Measurements from ENCODE around the gene C2CD4B. TPM values are rescaled to one million over a fixed set of nuclear protein-coding genes. Genes with fewer than 3 reads are reported as not detected.

Gene C2CD4B
- total RNA-seq, 4 donors from 2014 or later, result 1.2 to 6.7 (median 2.5) TPM

- Histone ChIP-seq H3K27me3 (no peaks in the 10 kb centered on the region), H3K9me3 (no peaks in the 10 kb centered on the region), H3K4me3 (replicated peaks in 1 of 3) (no peak overlapping the region), H3K27ac (no peak overlapping the region), H3K36me3 (no peaks in the 10 kb centered on the region), H3K4me1 (no peaks in the 10 kb centered on the region)
- WGBS, 2 donors, result 85 to 86% methylated on average over 4 of the region's 4 CpGs
- intact Hi-C loops (cut with DNase I), result no loop called here
- TF ChIP-seq POLR2A (IDR thresholded peaks at IDR 0.05) (no peak), CTCF (IDR thresholded peaks at IDR 0.05) (no peak)
- DNase-seq, result no peak
These were observed 11.9 kb downstream of the C2CD4B start for GRCh38 chr15:62153228-62153627.

- Histone ChIP-seq H3K9me3 (no peaks in the 10 kb centered on the region), H3K27me3 (no peaks in the 10 kb centered on the region), H3K27ac (no peak overlapping the region), H3K4me3 (replicated peaks in 1 of 3) (no peak overlapping the region), H3K36me3 (no peaks in the 10 kb centered on the region), H3K4me1 (no peaks in the 10 kb centered on the region)
- no peak for DNase-seq
- no peak for TF ChIP-seq POLR2A (IDR thresholded peaks at IDR 0.05)
- no peak for TF ChIP-seq CTCF (IDR thresholded peaks at IDR 0.05)
- intact Hi-C loops (cut with DNase I), result no loop called here
These were observed 14.6 kb downstream of the C2CD4B start for GRCh38 chr15:62150445-62150844.

GRCh38 chr15:62149729-62150128 lies 15.4 kb downstream of the C2CD4B start:
- 94 to 96% methylated on average over 6 of the region's 6 CpGs for WGBS, 2 donors
- intact Hi-C loops (cut with DNase I), result no loop called here
- no peaks in the 10 kb centered on the region for H3K36me3 ChIP-seq
- no peak for TF ChIP-seq POLR2A (IDR thresholded peaks at IDR 0.05)
- no peak for TF ChIP-seq CTCF (IDR thresholded peaks at IDR 0.05)
- no peaks in the 10 kb centered on the region for H3K4me1 ChIP-seq
- no peak for DNase-seq
- no peaks in the 10 kb centered on the region for H3K27me3 ChIP-seq
- no peaks in the 10 kb centered on the region for H3K9me3 ChIP-seq
- H3K4me3 ChIP-seq (replicated peaks in 1 of 3), result no peak overlapping the region
- no peak overlapping the region for H3K27ac ChIP-seq

- no peaks in the 10 kb centered on the region for H3K4me1 ChIP-seq
- H3K4me3 ChIP-seq (replicated peaks in 1 of 3), result no peak overlapping the region
- TF ChIP-seq POLR2A (IDR thresholded peaks at IDR 0.05), result no peak
- no peak for TF ChIP-seq CTCF (IDR thresholded peaks at IDR 0.05)
- intact Hi-C loops (cut with DNase I), result no loop called here
- no peak for DNase-seq
- no peaks in the 10 kb centered on the region for H3K27me3 ChIP-seq
- H3K27ac ChIP-seq, result no peak overlapping the region
- 94 to 96% methylated on average over 5 of the region's 5 CpGs for WGBS, 2 donors
- H3K9me3 ChIP-seq, result no peaks in the 10 kb centered on the region
- no peaks in the 10 kb centered on the region for H3K36me3 ChIP-seq
These were observed 17.5 kb downstream of the C2CD4B start for GRCh38 chr15:62147551-62147950.

GRCh38 chr15:62147149-62147548 lies 17.9 kb downstream of the C2CD4B start:
- Histone ChIP-seq H3K4me1 (no peaks in the 10 kb centered on the region), H3K9me3 (no peaks in the 10 kb centered on the region), H3K36me3 (no peaks in the 10 kb centered on the region), H3K27me3 (no peaks in the 10 kb centered on the region), H3K27ac (no peak overlapping the region), H3K4me3 (replicated peaks in 1 of 3) (no peak overlapping the region)
- WGBS, 2 donors, result 92 to 93% methylated on average over 3 of the region's 3 CpGs
- TF ChIP-seq CTCF (IDR thresholded peaks at IDR 0.05) (no peak), POLR2A (IDR thresholded peaks at IDR 0.05) (no peak)
- intact Hi-C loops (cut with DNase I), result no loop called here
- no peak for DNase-seq

Data from thyroid gland (tissue), 4 donors.